WERI-Rb-1 (cell line): ENCODE results near the gene DIAPH2.

Source experiments
- DNase-seq: peaks from one replicate; pipeline ENCODE4 v3.0.0-alpha.2; 2020
- H3K27ac ChIP-seq: fragments of 250-450 bp; sonication (Bioruptor Pico); 2 replicates; pipeline ENCODE4 v1.5.1; 2020; ENCODE audit warnings: mild to moderate bottlenecking, moderate library complexity
- H3K27me3 ChIP-seq: fragments of 250-450 bp; sonication (Bioruptor Pico); 2 replicates; pipeline ENCODE4 v1.5.1; 2021; ENCODE audit warnings: mild to moderate bottlenecking, low read depth, moderate library complexity; ENCODE audit not compliant: insufficient read depth, severe bottlenecking
- H3K36me3 ChIP-seq: fragments of 250-450 bp; sonication (Bioruptor Pico); 2 replicates; pipeline ENCODE4 v1.5.1; 2020; ENCODE audit warnings: mild to moderate bottlenecking, moderate library complexity
- H3K4me3 ChIP-seq: 2 replicates; pipeline ENCODE4 v1.5.1; 2011; ENCODE audit warnings: low read depth, mild to moderate bottlenecking, control low read depth, low read length
- H3K9me3 ChIP-seq: fragments of 250-450 bp; sonication (Bioruptor Pico); 2 replicates; pipeline ENCODE4 v1.5.1; 2021; ENCODE audit warnings: mild to moderate bottlenecking, moderate library complexity; ENCODE audit not compliant: severe bottlenecking
- TF ChIP-seq, protein P1 (sequence below): IDR thresholded peaks from 2 replicates; pipeline ENCODE4 v1.5.1; 2011; ENCODE audit warnings: low read depth, mild to moderate bottlenecking, control low read depth, inconsistent platforms, low read length

DIAPH2 gene

DNA sequence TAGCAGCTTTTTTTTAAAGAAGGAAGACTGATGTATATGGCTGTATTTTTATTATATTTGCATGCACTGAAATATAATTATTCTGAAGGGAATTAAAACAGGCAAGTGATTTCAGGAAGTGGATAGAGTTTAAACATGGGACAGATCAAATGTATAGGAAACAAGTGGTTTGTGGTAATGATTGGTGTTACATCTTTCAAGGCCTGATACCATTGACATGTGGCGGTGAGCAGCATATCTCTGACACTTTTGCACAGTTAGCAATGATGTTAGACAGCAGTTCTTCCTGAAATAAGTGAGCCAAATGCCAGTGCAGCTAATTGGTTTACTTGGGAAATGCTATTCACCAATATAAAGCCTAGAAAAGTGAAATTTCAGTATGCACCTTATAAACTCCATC lies 471.2 kb downstream of the DIAPH2 start:
- DNase-seq: no peak
- TF ChIP-seq, protein P1, sequence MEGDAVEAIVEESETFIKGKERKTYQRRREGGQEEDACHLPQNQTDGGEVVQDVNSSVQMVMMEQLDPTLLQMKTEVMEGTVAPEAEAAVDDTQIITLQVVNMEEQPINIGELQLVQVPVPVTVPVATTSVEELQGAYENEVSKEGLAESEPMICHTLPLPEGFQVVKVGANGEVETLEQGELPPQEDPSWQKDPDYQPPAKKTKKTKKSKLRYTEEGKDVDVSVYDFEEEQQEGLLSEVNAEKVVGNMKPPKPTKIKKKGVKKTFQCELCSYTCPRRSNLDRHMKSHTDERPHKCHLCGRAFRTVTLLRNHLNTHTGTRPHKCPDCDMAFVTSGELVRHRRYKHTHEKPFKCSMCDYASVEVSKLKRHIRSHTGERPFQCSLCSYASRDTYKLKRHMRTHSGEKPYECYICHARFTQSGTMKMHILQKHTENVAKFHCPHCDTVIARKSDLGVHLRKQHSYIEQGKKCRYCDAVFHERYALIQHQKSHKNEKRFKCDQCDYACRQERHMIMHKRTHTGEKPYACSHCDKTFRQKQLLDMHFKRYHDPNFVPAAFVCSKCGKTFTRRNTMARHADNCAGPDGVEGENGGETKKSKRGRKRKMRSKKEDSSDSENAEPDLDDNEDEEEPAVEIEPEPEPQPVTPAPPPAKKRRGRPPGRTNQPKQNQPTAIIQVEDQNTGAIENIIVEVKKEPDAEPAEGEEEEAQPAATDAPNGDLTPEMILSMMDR: no peak
- no peaks in the 10 kb centered on the region for H3K9me3 ChIP-seq
- H3K36me3 ChIP-seq: no peaks in the 10 kb centered on the region
- no peak overlapping the region for H3K4me3 ChIP-seq
- no peak overlapping the region for H3K27ac ChIP-seq
- H3K27me3 ChIP-seq: peaks cover 4% of the 10 kb centered on the region

DNA sequence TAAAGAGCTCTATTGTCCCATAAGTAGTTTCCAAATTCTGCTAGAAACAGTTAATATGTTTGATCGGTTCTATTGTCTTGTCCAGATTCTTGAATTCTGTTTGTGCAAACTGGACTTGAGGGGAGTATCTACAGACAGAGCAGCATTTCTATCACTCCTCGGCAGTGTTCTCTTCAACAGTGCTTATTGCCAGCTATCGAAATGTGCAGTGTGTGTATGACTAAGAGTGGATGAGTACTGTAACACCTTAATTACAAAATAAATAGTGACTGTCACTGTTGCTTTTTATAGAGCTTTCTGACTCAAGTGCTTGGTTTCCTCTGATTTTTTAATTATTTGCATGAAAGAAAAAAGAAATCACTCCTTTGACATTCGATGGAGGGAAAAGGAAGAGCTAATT lies 473.6 kb downstream of the DIAPH2 start:
- Histone ChIP-seq H3K9me3 (no peaks in the 10 kb centered on the region), H3K4me3 (no peak overlapping the region), H3K27me3 (peaks cover 9% of the 10 kb centered on the region), H3K27ac (no peak overlapping the region), H3K36me3 (no peaks in the 10 kb centered on the region)
- no peak for DNase-seq
- TF ChIP-seq, protein P1: no peak

DNA sequence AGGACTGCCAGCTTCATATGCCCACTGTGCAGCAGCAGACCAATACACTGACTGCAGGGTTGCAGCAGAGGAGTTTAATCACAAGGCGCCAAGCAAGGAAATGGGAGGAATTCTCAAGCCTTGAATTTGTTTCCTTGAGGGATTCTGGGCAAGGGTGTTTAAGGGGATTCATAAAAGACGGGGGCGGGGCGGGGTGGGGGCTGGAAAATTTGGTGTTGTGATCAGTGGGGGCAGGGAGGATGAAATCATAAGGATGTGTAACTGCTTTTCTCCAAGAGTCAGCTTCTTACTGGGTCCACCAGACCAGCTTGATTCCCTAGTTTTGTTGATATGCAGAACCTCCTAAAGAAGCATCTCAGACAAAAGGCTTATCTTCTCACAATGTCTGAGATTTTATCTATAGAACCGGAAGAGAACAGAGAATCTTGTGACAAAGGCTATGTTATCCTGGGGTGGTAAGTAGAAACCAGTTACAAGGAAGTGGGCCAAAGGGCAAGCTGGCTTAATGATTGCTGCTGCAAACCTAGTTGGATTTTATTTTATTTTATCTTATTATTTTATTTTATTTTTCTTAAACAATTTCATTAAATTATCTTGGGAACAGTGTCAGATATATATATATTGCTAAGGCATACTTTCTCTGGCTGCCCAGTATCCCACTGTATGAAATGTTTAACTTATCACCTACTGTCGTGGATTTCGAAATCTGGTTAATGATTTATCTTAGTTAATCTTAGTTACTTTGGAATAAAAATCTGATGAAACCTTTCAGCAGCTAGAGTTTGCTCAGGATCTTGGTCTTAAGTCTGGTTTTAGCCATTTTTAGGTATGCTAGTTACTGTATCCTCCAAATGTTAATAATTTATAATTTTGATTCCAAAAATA lies 475.5 kb downstream of the DIAPH2 start:
- H3K27me3 ChIP-seq: peaks cover 12% of the 10 kb centered on the region
- DNase-seq: no peak
- H3K27ac ChIP-seq: no peak overlapping the region
- no peaks in the 10 kb centered on the region for H3K36me3 ChIP-seq
- TF ChIP-seq, protein P1: no peak
- no peak overlapping the region for H3K4me3 ChIP-seq
- H3K9me3 ChIP-seq: no peaks in the 10 kb centered on the region

DNA sequence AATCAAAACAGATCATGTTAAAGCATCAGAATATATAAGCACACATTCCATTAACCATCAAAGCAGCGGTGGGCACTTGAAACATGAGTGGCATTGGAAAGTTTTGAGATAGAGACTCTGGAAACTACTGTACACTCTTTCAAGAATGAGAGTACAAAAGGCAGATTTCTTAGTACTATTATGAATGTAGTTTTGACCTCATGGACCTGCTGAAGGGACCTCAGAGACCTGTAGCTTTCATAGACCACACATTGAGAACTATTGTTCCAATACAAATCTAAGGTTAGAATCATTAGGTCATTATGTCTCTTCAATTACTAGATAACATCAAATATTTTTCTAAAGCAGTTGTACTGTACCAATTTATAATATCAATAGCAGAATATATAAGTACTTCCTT lies 482.7 kb downstream of the DIAPH2 start:
- no peaks in the 10 kb centered on the region for H3K9me3 ChIP-seq
- no peak for DNase-seq
- H3K36me3 ChIP-seq: no peaks in the 10 kb centered on the region
- H3K4me3 ChIP-seq: no peak overlapping the region
- TF ChIP-seq, protein P1: no peak
- no peak overlapping the region for H3K27ac ChIP-seq
- H3K27me3 ChIP-seq: peaks cover 8% of the 10 kb centered on the region

DNA sequence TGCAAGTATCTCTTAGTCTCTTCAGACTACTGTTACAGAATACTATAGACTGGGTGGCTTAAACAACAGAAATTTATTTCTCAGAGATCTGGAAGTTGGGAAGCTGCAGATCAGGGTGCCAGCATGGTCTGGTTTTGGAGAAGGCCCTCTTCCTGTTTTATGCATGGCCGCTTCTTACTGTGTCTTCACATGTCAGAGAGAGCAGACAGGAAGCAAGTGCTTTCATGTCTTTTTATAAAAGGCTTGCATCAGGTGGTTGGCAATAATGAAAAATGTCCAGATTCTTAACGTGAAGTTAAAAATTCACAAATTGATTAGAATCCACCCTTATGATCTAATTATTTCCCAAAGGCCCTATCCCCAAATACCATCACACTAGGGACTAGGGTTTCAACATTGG lies 484.0 kb downstream of the DIAPH2 start:
- Histone ChIP-seq H3K4me3 (no peak overlapping the region), H3K27me3 (peaks cover 3% of the 10 kb centered on the region), H3K27ac (no peak overlapping the region), H3K36me3 (no peaks in the 10 kb centered on the region), H3K9me3 (no peaks in the 10 kb centered on the region)
- TF ChIP-seq, protein P1: no peak
- no peak for DNase-seq

DNA sequence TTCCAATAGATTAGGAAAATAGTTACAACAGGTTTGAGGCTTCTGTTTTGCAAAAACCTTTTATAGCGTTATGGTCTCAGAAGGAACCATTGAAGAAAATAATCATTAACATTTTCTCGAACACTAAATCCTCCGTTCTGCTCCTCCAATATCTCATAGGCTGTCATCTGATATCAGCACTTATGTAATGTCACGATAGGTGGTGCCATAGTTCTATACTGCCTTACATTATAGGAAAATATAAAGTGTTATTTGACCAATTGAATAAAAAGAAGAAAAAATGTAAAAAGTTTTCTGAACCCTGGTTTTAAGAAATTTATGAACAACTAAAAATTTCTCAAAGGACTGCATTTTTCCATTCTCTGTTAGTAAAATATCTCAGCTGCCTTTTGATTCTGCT lies 490.5 kb downstream of the DIAPH2 start:
- Histone ChIP-seq H3K27ac (no peak overlapping the region), H3K36me3 (no peaks in the 10 kb centered on the region), H3K9me3 (no peaks in the 10 kb centered on the region), H3K27me3 (no peaks in the 10 kb centered on the region), H3K4me3 (no peak overlapping the region)
- DNase-seq: no peak
- TF ChIP-seq, protein P1: no peak
